ENCODE data around the gene HIRIP3. TPM values are rescaled to one million over a fixed set of nuclear protein-coding genes. Genes with fewer than 3 reads are reported as not detected.

The HIRIP3 gene
- total and polyA plus RNA-seq, 2 of the 4 experiments (the other 2 are of a cell fraction), result 5.0 to 10.5 TPM

GRCh38 chr16:30011714-30012504 is 16.5 kb upstream of the HIRIP3 start:
- Histone ChIP-seq H3K4me2 (ENCODE audit: low read depth, low read length) (no peak overlapping the region), H4K8ac (ENCODE audit: low read depth in 2 of 2, low read length in 2 of 2) (no peak overlapping the region), H2BK15ac (ENCODE audit: low read depth, low read length) (no peak overlapping the region), H2BK120ac (ENCODE audit: low read depth, low read length) (no peak overlapping the region), H3K79me1 (ENCODE audit: low read depth in 1 of 2, low read length in 2 of 2) (no peaks in the 10 kb centered on the region), H3K4me1 (ENCODE audit: control insufficient read depth, insufficient read depth, low read length) (no peaks in the 10 kb centered on the region; the same call in 1 of the 2 replicates), H3K9me3 (ENCODE audit: control insufficient read depth, insufficient read depth, low read length) (no peaks in the 10 kb centered on the region), H4K91ac (ENCODE audit: insufficient read depth, low read depth, low read length) (no peak overlapping the region), H3K56ac (ENCODE audit: extremely low read depth, insufficient read depth, low read length) (no peak overlapping the region), H3K18ac (ENCODE audit: low read depth, low read length) (no peak overlapping the region), H3K36me3 (ENCODE audit: control insufficient read depth, insufficient read depth, low read length) (no peaks in the 10 kb centered on the region), H3K4ac (ENCODE audit: low read depth, low read length) (no peak overlapping the region), H2BK20ac (ENCODE audit: low read depth, low read length) (no peak overlapping the region), H3K14ac (replicated peaks; ENCODE audit: low read depth, low read length) (no peak overlapping the region), H4K20me1 (ENCODE audit: insufficient read depth, low read length) (no peaks in the 10 kb centered on the region; the same call in 1 of the 2 replicates), H4K5ac (ENCODE audit: low read depth, low read length) (no peak overlapping the region), H3K27ac (ENCODE audit: insufficient read depth, low read length) (no peak overlapping the region), H3K4me3 (ENCODE audit: insufficient read depth, low read depth, low read length) (no peak overlapping the region), H3K9me1 (ENCODE audit: insufficient read depth, low read length) (no peaks in the 10 kb centered on the region), H3K9ac (ENCODE audit: low read depth, low read length) (no peak overlapping the region), H2AK9ac (replicated peaks; ENCODE audit: low read depth, low read length, poor library complexity) (peak overlapping the region; percentile 78), H3K23ac (ENCODE audit: low read depth, low read length) (no peak overlapping the region), H2AFZ (replicated peaks; ENCODE audit: low read length, poor library complexity) (peak overlapping the region; percentile 51), H2AK5ac (ENCODE audit: low read depth, low read length) (no peak overlapping the region), H3K27me3 (ENCODE audit: control insufficient read depth, insufficient read depth, low read length) (peaks cover 27% of the 10 kb centered on the region), H2BK5ac (ENCODE audit: low read depth, low read length, poor library complexity, severe bottlenecking) (no peak overlapping the region)
- TF ChIP-seq BHLHE40 (IDR thresholded peaks at IDR 0.05; ENCODE audit: low read depth, low read length) (no peak), MAFK (IDR thresholded peaks at IDR 0.05; ENCODE audit: low read depth, low read length) (no peak), POLR2A (IDR thresholded peaks at IDR 0.05; ENCODE audit: low read depth, low read length) (no peak), FOS (IDR thresholded peaks at IDR 0.05; ENCODE audit: low read depth, low read length) (no peak), RFX5 (IDR thresholded peaks at IDR 0.05; ENCODE audit: low read depth, low read length) (no peak), RAD21 (IDR thresholded peaks at IDR 0.05; ENCODE audit: low read length) (no peak), ELK1 (IDR thresholded peaks at IDR 0.05; ENCODE audit: borderline replicate concordance, low read depth, low read length) (no peak), CHD1 (IDR thresholded peaks at IDR 0.05; ENCODE audit: low read depth, low read length) (no peak), MXI1 (IDR thresholded peaks at IDR 0.05; ENCODE audit: borderline replicate concordance, low read depth, low read length) (no peak), NFE2L2 (IDR thresholded peaks at IDR 0.05; ENCODE audit: low read depth, low read length) (no peak), SMC3 (IDR thresholded peaks at IDR 0.05; ENCODE audit: low read depth, low read length) (no peak), CEBPB (IDR thresholded peaks at IDR 0.05; ENCODE audit: low read depth, low read length) (no peak), CTCF (conservative IDR thresholded peaks at IDR 0.05; ENCODE audit: low read depth, low read length) (no peak), USF2 (IDR thresholded peaks at IDR 0.05; ENCODE audit: low read depth, low read length) (no peak), MAZ (IDR thresholded peaks at IDR 0.05; ENCODE audit: borderline replicate concordance, low read depth, low read length) (no peak), RCOR1 (IDR thresholded peaks at IDR 0.05; ENCODE audit: insufficient replicate concordance, low read length) (no peak)
- ATAC-seq (ENCODE audit: low read depth) (no peak), DNase-seq (no peak)
- CTCF ChIA-PET, result no interaction called here
- no TSS peak for BruUV-seq (replicated peaks)
- intact Hi-C loops (cut with micrococcal nuclease), result no loop called here
- 10% methylated on average over 14 of the region's 31 CpGs; no CpG with 5 or more reads in 1 of the 2 experiments for WGBS, 2 experiments (ENCODE audit: extremely low coverage in 2 of 2, insufficient read length in 1 of 2)
- in situ Hi-C loops (cut with MboI; ENCODE audit: low sequenced_read_pairs), result no loop called here
- POLR2A ChIA-PET (ENCODE audit: unreplicated experiment), result no interaction called here
- dilution Hi-C loops (cut with HindIII; ENCODE audit: low sequenced_read_pairs, unreplicated experiment), result no loop called here
